Omental fat pad (tissue), 4 donors: Measurements from ENCODE around the gene EED. TPM values are rescaled to one million over a fixed set of nuclear protein-coding genes. Genes with fewer than 3 reads are reported as not detected.

Source experiments
- ATAC-seq: fragments of 150-250 bp; one replicate; pipeline ENCODE4 v1.9.1; 2016; ENCODE audit warnings: mild to moderate bottlenecking, moderate library complexity; ENCODE audit not compliant: low FRiP score
- DNase-seq: peaks from one replicate; pipeline ENCODE4 v3.0.0-alpha.2; 2019; ENCODE audit warnings: low spot score
- total RNA-seq, 4 donors: library from RNA; depleted of rRNA; stranded (reverse); fragments of >200 nt; gene quantifications; one replicate each; pipeline ENCODE4 v1.1.0, GENCODE V29; 2016
- TF ChIP-seq, protein P1 (sequence below), 3 donors: fragments of 450-650 bp; IDR thresholded peaks; one replicate each; pipeline ENCODE4 v1.5.1; 2016 to 2017; ENCODE audit warnings: antibody characterized with exemption in 3 of 3, mild to moderate bottlenecking in 3 of 3, moderate library complexity in 2 of 3

Gene EED
- total RNA-seq, 4 donors from 2014 or later: 13.2 to 29.6 (median 18.9) TPM

- TF ChIP-seq, protein P1, sequence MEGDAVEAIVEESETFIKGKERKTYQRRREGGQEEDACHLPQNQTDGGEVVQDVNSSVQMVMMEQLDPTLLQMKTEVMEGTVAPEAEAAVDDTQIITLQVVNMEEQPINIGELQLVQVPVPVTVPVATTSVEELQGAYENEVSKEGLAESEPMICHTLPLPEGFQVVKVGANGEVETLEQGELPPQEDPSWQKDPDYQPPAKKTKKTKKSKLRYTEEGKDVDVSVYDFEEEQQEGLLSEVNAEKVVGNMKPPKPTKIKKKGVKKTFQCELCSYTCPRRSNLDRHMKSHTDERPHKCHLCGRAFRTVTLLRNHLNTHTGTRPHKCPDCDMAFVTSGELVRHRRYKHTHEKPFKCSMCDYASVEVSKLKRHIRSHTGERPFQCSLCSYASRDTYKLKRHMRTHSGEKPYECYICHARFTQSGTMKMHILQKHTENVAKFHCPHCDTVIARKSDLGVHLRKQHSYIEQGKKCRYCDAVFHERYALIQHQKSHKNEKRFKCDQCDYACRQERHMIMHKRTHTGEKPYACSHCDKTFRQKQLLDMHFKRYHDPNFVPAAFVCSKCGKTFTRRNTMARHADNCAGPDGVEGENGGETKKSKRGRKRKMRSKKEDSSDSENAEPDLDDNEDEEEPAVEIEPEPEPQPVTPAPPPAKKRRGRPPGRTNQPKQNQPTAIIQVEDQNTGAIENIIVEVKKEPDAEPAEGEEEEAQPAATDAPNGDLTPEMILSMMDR (IDR thresholded peaks at IDR 0.05): no peak
- DNase-seq (no peak), ATAC-seq (no peak)
Observed at GRCh38 chr11:86248609-86249008, 4.1 kb downstream of the EED start.

DNA sequence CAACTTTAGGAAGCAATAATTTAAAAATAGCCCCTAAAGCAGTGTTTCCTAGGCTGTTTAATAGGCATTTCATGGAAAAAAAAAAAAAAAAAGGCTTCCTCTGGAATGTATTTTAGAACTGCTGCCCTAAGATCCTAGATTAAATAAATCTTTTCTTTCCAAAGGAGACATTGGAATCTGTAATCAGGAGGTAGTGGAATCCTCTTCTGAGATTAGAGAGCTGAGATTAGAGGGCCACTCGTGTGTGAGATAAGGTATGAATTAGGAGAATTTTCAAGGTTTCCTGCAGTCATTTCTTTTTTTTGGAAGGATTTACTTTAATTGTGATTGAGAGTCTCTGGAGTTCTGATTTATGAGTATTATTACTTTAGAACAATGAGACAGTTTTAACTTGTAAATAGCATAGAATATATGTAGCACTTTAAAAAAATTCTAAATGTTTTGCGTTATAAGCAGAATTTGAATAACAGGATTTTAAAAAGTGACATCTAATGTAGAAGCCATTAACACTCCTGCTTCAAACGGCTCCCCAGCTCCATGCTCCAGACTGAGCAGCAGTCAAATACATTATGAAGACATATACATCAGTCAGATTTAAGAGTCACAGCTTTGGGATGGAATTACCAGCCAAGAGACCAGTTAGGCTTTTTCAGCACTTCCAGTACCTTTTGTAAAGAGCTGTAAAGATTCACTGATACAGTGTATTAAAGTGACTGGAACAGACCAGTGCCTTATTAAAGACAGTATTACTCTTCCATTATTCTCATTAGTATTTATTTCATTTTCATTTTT, 5.0 kb downstream of the EED start:
- no peak for DNase-seq
- ATAC-seq: no peak
- TF ChIP-seq, protein P1 (IDR thresholded peaks at IDR 0.05): no peak

GRCh38 chr11:86251345-86251744, 6.8 kb downstream of the EED start:
- TF ChIP-seq, protein P1 (IDR thresholded peaks at IDR 0.05): no peak
- DNase-seq (no peak), ATAC-seq (no peak)

- ATAC-seq: no peak
- DNase-seq: no peak
- TF ChIP-seq, protein P1 (IDR thresholded peaks at IDR 0.05): no peak
Observed at GRCh38 chr11:86255896-86256295, 11.3 kb downstream of the EED start.

DNA sequence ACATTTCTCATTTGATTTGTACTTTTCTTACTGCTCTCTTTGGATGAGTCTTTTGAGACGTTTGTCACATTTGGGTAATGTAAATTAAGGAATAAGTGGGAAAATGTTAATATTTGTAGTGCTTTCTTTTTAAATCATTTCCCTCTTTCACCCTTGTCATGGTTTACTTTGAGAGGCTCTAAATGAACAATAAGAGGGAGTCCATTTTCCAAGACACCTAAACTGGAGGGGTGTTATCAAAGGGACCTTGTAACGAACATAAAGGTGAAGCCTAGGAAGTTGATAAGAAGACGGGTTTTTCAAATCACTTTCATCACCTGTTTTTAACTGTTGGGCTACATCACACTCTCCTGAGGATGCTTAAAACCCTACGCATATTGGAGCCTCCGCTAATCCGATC, 12.1 kb downstream of the EED start:
- TF ChIP-seq, protein P1 (IDR thresholded peaks at IDR 0.05): no peak
- no peak for ATAC-seq
- no peak for DNase-seq

DNA sequence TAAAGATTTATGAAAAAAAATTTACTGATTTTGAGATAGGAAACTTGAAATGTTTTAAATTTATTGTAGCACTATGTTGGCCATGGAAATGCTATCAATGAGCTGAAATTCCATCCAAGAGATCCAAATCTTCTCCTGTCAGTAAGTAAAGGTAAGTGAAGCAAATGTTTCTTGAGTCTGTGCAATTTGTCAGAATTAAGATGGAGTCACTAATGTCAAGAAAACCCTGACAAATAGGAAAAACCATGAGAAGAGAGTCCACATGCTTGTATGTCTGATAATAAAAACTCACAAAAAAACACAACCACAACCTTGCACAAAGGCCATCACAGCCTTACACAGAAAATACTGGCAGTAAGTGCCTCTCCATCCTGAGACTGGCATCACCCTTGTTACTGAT, 12.9 kb downstream of the EED start:
- TF ChIP-seq, protein P1 (IDR thresholded peaks at IDR 0.05): no peak
- ATAC-seq (no peak), DNase-seq (no peak)

GRCh38 chr11:86259730-86260129, 15.2 kb downstream of the EED start:
- TF ChIP-seq, protein P1 (IDR thresholded peaks at IDR 0.05): no peak
- ATAC-seq (no peak), DNase-seq (no peak)
